ENCODE data around the gene C1orf146. TPM values are rescaled to one million over a fixed set of nuclear protein-coding genes. Genes with fewer than 3 reads are reported as not detected.
"Not testable (repeated sequence)": the region's sequence is repeated elsewhere in the genome, so short reads cannot be mapped to it uniquely, and the experiment has no call there.

C1orf146 gene
- total RNA-seq, 4 donors from 2014 or later = not detected

GRCh38 chr1:92230736-92231135, 13.0 kb downstream of the C1orf146 start:
- in situ Hi-C loops (cut with MboI; ENCODE audit: low pct_ligation_motif_present in 1 of 4, low pct_unique_long_range_greater_than_20kb in 1 of 4, low sequenced_read_pairs in 3 of 4) = no loop called here
- 92 to 100% methylated on average over 1 of the region's 1 CpG for WGBS, 2 donors (ENCODE audit: low coverage in 1 of 2)
- intact Hi-C loops (cut with DNase I; ENCODE audit: low total_unique reads) = no loop called here

DNA sequence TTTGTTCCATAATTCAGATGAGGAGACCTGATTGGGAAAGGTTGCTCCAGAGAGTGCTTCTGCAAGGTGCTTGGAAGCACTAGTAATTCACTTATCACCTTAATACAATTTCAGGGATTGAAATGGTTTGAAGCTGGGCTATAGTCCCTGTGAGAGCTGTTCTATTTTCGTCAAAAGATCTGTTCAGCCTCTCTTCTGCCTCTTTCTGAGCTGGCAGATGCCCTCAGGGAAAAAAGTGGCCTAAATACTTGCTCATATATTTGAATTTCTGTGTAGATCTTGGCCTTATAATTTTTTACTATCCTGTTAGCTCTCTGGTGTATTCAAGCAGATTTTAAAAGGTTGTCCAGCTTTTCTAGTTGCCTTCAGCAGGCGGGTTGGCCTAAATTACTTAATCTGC, 22.3 kb downstream of the C1orf146 start:
- Histone ChIP-seq H3K4me3 (no peak overlapping the region), H3K36me3 (no peaks in the 10 kb centered on the region), H3K27ac (no peak overlapping the region), H3K4me1 (no peaks in the 10 kb centered on the region), H3K9me3 (no peaks in the 10 kb centered on the region), H3K27me3 (no peaks in the 10 kb centered on the region)
- intact Hi-C loops (cut with DNase I; ENCODE audit: low total_unique reads) (no loop called here), in situ Hi-C loops (cut with MboI; ENCODE audit: low pct_ligation_motif_present in 1 of 4, low pct_unique_long_range_greater_than_20kb in 1 of 4, low sequenced_read_pairs in 3 of 4) (no loop called here)
- TF ChIP-seq POLR2A (IDR thresholded peaks at IDR 0.05) = no peak
- TF ChIP-seq EP300 (IDR thresholded peaks at IDR 0.05; ENCODE audit: low read depth) = no peak
- no peak for TF ChIP-seq POLR2AphosphoS5 (IDR thresholded peaks at IDR 0.05)
- TF ChIP-seq, protein P1, sequence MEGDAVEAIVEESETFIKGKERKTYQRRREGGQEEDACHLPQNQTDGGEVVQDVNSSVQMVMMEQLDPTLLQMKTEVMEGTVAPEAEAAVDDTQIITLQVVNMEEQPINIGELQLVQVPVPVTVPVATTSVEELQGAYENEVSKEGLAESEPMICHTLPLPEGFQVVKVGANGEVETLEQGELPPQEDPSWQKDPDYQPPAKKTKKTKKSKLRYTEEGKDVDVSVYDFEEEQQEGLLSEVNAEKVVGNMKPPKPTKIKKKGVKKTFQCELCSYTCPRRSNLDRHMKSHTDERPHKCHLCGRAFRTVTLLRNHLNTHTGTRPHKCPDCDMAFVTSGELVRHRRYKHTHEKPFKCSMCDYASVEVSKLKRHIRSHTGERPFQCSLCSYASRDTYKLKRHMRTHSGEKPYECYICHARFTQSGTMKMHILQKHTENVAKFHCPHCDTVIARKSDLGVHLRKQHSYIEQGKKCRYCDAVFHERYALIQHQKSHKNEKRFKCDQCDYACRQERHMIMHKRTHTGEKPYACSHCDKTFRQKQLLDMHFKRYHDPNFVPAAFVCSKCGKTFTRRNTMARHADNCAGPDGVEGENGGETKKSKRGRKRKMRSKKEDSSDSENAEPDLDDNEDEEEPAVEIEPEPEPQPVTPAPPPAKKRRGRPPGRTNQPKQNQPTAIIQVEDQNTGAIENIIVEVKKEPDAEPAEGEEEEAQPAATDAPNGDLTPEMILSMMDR (IDR thresholded peaks at IDR 0.05) = no peak
- no peak for DNase-seq
- WGBS, 2 donors (ENCODE audit: low coverage in 1 of 2) = 86 to 100% methylated on average over 1 to 2 of the region's 2 CpGs

More at GRCh38 chr1:92230736-92231135, 13.0 kb downstream of the C1orf146 start:
- no peaks in the 10 kb centered on the region for H3K36me3 ChIP-seq
- no peak for TF ChIP-seq POLR2AphosphoS5 (IDR thresholded peaks at IDR 0.05)
- TF ChIP-seq POLR2A (IDR thresholded peaks at IDR 0.05) = no peak
- H3K27me3 ChIP-seq = no peaks in the 10 kb centered on the region
- no peak for DNase-seq
- no peak overlapping the region for H3K27ac ChIP-seq
- H3K9me3 ChIP-seq = no peaks in the 10 kb centered on the region
- no peaks in the 10 kb centered on the region for H3K4me1 ChIP-seq
- no peak overlapping the region for H3K4me3 ChIP-seq

GRCh38 chr1:92244376-92244775, 26.7 kb downstream of the C1orf146 start:
- intact Hi-C loops (cut with DNase I; ENCODE audit: low total_unique reads) = no loop called here

GRCh38 chr1:92254714-92255113, 37.0 kb downstream of the C1orf146 start:
- peaks cover 0 to 31% (median 9%) of the 10 kb centered on the region in 4 donors for H3K36me3 ChIP-seq
- 50 to 60% methylated on average over 2 to 3 of the region's 3 CpGs for WGBS, 2 donors (ENCODE audit: low coverage in 1 of 2)
- H3K4me1 ChIP-seq; H3K4me3 ChIP-seq; H3K27me3 ChIP-seq; DNase-seq; H3K27ac ChIP-seq; in situ Hi-C loops (cut with MboI; ENCODE audit: low pct_ligation_motif_present in 1 of 4, low pct_unique_long_range_greater_than_20kb in 1 of 4, low sequenced_read_pairs in 3 of 4); H3K9me3 ChIP-seq; intact Hi-C loops (cut with DNase I; ENCODE audit: low total_unique reads): not testable (repeated sequence)

More at GRCh38 chr1:92244376-92244775, 26.7 kb downstream of the C1orf146 start:
- H3K27me3 ChIP-seq = no peaks in the 10 kb centered on the region
- in situ Hi-C loops (cut with MboI; ENCODE audit: low pct_ligation_motif_present in 1 of 4, low pct_unique_long_range_greater_than_20kb in 1 of 4, low sequenced_read_pairs in 3 of 4) = no loop called here
- H3K27ac ChIP-seq = no peak overlapping the region
- WGBS, 2 donors (ENCODE audit: low coverage in 1 of 2) = 88 to 90% methylated on average over 1 of the region's 1 CpG
- H3K36me3 ChIP-seq = peaks cover 0 to 8% (median 0%) of the 10 kb centered on the region in 4 donors
- H3K4me3 ChIP-seq = no peak overlapping the region
- no peak for DNase-seq
- TF ChIP-seq POLR2A (IDR thresholded peaks at IDR 0.05) (no peak), EP300 (IDR thresholded peaks at IDR 0.05; ENCODE audit: low read depth) (no peak), POLR2AphosphoS5 (IDR thresholded peaks at IDR 0.05) (no peak)
- TF ChIP-seq, protein P1 (IDR thresholded peaks at IDR 0.05) = no peak
- no peaks in the 10 kb centered on the region for H3K9me3 ChIP-seq
- no peaks in the 10 kb centered on the region for H3K4me1 ChIP-seq

GRCh38 chr1:92259350-92259749, 41.6 kb downstream of the C1orf146 start:
- TF ChIP-seq EP300 (IDR thresholded peaks at IDR 0.05; ENCODE audit: low read depth) (no peak), POLR2A (IDR thresholded peaks at IDR 0.05) (no peak), POLR2AphosphoS5 (IDR thresholded peaks at IDR 0.05) (no peak)
- TF ChIP-seq, protein P1 (IDR thresholded peaks at IDR 0.05) = no peak
- Histone ChIP-seq H3K9me3 (peaks cover 0 to 3% of the 10 kb centered on the region in 2 donors), H3K27me3 (no peaks in the 10 kb centered on the region), H3K4me3 (no peak overlapping the region), H3K27ac (no peak overlapping the region), H3K4me1 (no peaks in the 10 kb centered on the region), H3K36me3 (peaks cover 0 to 17% (median under 1%) of the 10 kb centered on the region in 4 donors)
- in situ Hi-C loops (cut with MboI; ENCODE audit: low pct_ligation_motif_present in 1 of 4, low pct_unique_long_range_greater_than_20kb in 1 of 4, low sequenced_read_pairs in 3 of 4) = no loop called here
- intact Hi-C loops (cut with DNase I; ENCODE audit: low total_unique reads) = no loop called here
- 63 to 98% methylated on average over 1 of the region's 1 CpG for WGBS, 2 donors (ENCODE audit: low coverage in 1 of 2)
- no peak for DNase-seq

Data from transverse colon (tissue), 4 donors.